COR-L47 (cell line): ENCODE data around the gene LARP6.
A peak's percentile ranks its signal among the peaks of the same experiment; 100 is the strongest.
"Not testable (repeated sequence)": the region's sequence is repeated elsewhere in the genome, so short reads cannot be mapped to it uniquely, and the experiment has no call there.

Experiments
- DNase-seq: peaks from one replicate; lab custom pipeline; 2025; lab: John Stamatoyannopoulos, UW

Gene LARP6

DNA sequence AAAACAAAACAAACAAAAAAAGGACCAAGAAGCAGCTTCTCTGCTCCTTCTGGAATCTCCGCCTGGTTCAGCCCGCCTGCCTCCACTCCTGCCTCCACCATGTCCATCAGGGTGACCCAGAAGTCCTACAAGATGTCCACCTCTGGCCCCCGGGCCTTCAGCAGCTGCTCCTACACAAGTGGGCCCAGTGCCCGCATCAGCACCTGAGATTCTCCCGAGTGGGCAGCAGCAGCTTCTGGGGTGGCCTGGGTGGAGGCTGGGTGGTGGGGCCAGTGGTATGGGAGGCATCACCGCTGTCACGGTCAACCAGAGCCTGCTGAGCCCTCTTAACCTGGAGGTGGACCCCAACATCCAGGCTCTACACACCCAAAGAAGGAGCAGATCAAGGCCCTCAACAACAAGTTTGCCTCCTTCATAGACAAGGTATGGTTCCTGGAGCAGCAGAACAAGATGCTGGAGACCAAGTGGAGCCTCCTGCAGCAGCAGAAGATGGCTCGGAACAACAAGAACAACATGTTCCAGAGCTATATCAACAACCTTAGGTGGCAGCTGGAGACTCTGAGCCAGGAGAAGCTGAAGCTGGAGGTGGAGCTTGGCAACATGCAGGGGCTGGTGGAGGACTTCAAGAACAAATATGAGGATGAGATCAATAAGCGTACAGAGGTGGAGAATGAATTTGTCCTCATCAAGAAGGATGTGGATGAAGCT is 4.8 kb upstream of the LARP6 start:
- DNase-seq: not testable (repeated sequence)

DNA sequence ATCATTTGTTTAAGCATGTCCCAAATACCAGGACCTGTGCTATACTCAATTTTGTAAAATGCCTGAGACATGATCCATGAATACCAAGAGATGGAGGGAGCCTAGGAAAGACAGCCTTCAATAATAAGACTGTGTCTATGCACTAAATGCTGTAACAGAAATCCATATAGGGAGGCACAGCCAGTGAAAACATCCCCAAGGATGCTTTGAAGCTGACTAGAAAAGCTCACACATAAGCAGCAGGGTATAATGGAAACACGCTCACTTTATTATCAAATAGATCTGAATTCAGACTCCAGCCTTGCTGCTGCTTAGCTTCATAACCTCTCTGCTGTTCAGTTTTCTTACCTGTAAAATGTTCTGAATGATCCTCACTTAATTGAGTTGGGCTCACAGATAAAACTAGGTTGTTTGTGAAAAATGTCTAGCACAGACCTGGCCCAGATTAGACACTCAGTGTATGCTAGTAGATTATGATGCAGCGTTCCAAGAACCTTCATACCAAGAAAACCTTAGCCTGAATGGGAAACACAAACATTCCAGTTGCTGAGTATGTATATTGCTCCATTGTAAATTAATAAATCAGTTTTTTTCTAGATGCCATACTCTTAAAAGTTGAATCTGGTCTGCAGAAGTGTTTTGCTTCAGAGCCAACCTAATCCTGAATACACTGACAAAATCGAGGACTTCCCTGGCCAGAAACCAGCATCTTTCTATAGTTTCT is 3.8 kb upstream of the LARP6 start:
- no peak for DNase-seq

DNA sequence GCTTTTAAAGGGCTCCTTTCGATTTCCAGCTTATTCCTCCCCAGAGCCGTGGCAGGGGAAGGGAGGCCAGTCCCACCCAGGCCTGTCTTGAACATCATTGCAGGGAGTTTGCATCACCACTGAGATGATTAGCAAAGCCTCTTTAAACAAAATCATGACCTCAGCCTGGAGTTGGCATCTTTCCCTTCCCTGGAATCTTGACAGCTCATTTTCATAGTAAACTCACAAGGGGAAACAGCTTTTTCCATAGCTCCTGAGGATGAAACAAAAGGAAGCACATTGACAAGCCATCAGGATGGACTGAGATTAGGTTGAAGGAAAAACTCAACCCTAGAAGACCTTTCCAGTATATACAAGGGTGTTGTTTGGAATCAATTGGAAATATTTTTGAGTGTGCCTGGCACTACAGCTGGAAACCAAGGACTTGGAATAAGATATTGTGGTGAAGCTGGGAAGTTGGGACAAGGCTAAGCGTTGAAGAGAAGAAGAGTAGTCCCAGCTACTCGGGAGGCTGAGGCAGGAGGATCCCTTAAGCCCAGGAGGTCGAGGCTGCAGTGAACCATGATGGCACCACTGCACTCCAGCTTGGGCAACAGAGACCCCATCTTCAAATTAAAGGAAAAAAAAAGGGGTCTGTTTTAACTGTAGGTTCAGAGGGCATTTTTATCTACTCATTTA is 3.1 kb upstream of the LARP6 start:
- no peak for DNase-seq

DNA sequence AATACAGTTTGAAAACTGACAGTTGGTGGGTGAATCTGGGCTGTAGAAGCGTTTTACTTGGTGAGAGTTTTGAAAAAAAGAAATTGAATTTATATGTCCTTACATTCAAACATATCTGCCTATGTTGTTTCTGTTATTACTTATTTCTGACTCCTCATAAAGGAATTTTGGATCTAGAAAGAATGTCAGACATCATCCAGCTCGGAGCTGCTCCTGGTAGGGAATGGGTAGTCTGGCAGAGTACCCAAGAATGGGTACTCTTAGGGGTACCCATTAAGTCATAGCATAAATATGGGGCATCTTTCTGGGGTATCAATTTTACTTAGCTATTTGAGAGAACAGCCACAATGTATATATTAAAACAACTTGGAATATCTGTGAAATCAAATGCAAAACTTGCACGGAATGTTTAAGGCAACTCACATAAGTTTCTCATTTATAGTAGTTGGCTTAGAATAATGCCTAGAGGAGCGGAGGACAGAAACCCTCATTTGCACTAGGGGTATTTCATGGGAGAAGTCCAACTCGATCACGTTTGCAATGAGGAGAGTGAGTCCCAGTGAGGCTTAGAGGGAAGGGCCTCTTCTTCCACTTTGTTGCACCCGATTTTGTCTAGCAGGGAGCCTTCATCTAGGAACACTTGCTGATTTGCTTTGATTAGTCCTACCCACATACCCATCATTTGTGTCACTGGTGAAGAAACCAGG is 2.4 kb upstream of the LARP6 start:
- DNase-seq: no peak

DNA sequence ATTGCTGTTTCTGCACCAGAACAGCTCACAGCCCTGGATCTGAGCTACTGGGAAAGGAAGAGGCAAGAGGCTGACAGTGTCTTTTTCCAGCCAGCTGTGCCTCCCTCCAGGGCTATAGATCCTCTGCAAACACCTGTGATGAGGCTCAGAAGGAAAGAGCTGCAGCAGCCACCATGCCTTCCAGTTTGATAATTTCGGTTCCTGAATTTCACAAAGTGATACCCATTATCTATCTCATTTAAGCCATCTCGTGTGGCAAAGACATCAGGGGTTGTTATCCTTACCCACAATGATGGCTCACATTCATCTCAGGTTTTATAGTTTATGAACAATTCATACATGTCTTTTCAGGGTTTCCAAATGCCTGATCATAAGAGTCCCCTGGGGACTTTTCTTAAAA is 1.8 kb upstream of the LARP6 start:
- no peak for DNase-seq

DNA sequence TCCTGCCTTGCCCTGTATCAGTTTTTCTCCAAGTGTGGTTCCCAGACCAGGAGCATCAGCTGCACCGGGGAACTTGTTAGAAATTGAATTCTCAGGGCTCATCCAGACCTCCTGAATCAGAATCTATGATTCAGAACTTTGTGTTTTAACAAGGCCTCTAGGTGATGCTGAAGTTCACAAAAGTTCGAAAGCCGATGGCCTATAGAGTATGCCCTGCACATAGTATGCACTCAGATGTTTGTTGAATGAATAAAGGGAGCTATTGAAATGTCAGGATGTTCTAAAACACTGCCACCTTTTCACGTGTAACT is 664 bp upstream of the LARP6 start:
- DNase-seq: no peak

DNA sequence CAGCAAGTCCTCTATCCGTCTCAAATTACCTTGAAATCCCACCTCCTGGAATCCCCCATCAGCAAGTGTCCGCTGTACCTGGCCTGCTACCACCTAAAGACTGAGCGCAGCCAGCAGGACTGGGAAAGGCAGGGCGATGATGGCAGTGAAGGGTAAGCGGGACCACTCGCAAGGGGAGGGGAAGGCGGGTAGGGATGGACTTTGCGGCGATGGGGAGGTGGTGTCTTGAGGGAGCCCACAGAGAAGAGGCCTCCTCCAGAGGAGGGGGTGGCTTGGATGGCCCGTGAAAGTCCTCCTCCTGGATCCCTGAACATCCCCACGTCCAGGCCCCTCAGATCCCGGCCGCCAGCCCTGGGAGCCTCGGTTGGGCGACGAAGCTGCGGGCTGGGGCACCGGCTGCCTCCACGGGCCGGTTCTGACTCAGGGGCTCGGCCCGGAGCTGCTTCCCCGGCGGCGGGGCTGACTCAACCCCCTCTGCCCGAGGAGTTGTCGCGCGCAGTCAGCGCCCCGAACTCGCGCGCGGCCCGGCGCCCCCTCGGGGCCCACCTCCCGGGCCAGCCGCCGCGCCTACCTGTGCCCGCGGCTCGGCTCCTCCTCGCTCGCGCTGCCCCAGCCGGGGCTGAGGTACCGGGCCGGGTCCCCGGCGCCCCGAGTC is 512 bp downstream of the LARP6 start:
- no peak for DNase-seq

DNA sequence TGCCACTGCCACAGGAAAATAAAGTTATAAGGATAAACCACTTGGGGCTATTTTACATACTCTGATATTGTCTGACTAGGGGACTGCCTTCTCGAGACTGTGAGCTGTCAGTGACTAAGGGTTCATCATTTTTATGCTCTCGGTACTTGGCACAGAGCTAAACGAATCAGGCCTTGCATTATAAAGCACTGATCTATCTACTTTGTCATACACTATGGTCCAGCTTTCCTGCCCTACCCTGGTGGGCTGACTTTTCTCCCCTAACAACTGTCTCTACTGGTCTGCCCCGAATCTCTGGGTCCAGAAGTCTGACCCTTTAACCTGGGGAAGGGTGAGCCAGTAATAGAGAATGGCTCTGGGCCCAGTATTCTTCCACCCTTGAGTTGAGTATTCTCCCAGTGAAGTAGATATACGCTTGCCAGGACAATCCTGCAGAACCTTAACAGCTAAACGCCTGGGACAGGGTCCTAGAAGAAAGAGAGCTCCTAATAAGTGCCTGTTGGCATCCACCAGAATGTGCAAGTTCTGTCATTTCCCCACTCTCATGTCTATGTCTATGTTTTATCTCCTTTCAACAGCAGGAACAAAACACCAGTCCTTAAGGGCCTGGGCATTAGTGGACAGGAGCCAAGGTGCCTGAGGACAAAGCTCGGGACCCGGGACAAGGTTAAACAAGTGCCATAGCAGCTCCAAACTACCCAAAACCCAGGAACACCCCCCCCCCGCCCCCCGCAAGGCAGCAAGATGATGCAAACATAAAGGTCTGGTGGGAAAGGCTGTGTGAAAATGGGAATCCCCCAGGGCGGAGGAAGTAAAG is 1.2 kb downstream of the LARP6 start:
- DNase-seq: no peak

DNA sequence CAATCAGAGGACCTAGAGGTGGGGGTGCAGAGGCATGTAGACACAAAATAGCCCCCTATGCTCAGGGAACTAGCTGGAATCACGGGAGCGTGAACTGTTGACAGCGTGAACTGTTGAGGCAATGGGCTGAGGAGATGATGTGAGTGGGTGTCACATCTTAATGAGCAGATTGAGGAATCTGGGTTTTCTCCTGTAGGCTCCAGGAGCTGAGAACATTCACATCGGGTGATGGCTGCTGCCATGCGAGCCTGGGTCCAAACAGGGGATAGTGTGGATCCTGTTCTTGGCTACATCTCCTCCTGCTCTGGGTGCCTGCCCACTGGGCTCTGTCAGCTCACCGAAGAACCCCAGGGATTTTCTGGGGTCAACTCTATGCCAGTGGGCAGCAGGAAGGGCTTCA is 2.1 kb downstream of the LARP6 start:
- no peak for DNase-seq

DNA sequence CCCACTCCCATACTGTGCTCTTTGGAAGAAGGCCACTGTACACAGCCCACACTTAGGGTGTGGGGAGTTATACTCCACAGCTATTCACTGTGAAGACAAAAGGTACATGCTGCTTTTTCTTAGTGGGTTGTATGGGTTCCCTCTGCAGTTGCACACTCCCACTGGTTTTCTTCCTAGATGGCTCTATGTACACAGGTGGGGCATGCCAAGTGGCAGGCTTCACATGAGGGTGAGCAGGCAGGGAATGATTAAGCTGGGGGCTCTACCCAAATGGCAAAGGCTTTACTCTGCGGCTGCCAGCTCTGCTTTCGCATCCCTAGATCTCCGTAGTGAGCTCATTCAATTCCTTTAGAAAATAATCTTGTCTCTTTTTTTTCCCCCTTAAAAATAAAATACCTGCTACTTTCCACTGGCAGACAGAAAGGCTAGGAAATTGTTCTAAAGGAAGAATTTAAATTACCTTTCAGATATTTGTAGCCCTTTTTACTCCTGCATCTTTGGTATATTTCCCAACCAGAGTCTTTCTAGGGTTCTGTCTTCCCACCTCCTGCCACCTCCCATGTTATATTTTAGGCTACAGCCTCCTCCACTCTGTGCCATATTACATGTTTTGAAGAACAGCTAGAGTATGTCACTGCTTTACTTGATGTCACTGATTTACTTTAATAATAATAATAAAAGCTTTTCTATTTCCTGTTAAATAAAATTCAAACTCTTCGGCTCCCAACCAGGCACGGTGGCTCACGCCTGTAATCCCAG is 8.2 kb downstream of the LARP6 start:
- DNase-seq: peak; percentile 31

DNA sequence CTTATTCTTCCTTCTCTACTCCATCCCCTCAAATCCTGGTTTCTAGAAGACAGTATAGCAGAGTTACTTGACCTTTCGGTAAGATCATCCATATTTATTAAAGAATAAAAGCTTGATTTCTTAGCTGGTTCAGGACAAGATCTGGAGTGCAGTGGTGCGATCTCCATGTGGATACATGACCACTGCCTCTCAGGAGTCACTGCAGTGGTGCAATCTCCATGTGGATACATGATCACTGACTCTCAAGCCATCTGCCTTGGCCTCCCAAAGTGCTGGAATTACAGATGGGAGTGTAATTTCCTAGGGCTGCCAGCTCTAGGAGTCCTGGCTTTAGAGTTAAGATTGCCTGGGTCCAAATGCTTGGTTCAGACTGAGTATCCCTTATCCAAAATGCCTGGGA is 16.5 kb downstream of the LARP6 start:
- no peak for DNase-seq

DNA sequence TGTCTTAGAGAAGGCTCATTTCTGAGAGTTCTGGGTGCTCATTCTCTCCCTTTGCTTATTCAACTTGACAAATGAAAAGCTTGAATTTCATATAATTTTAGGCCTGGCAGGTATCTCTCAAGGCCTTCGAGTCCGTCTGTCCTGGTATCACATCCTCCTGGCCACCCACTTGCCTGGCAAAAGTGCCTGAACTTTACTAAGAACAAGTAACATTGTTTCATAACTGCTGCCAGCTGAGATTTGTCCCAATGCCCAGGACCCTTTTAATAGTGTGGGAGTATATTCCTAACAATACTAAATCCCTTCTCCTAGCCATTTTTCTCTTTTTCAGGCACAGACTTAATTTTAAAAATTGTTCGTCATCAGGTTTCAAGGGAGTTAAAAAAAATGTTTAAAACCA is 18.1 kb downstream of the LARP6 start:
- no peak for DNase-seq

DNA sequence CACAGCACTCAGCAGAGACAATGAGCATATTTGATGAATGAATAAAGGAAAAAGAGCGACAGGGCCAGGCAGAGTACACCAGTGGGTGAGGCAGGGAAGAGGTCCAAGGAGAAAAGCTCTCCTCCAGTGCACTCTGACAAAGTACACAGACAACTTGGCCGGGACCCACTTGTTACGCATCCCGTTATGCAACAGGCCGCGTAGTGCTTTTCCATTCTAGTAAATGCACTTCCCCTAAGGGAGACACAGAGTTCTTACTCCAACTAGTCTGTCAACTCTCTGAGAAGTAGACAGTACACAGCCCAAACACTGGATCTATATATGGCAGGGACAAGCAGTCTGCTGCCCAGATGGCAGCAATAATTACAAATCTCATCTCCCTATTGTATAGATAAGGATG is 18.5 kb downstream of the LARP6 start:
- no peak for DNase-seq

DNA sequence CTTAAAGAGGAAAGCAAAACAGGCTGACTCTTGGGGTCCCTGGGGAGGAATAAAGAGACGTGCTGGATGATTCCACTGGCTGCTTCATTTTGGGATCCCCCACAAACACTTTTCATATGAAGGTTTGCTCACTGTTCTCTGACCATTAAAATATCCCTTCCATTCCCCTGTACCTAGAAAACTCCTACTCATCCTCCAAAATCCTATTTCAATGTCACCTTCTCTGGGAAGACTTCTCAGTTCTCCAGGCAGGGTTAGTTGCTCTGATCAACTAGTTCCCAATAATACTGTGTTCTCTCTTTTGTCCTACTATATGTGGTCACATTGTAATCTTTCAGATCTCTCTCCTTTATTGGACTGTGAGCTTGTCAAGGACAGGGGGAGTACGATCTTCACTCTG is 19.0 kb downstream of the LARP6 start:
- no peak for DNase-seq

DNA sequence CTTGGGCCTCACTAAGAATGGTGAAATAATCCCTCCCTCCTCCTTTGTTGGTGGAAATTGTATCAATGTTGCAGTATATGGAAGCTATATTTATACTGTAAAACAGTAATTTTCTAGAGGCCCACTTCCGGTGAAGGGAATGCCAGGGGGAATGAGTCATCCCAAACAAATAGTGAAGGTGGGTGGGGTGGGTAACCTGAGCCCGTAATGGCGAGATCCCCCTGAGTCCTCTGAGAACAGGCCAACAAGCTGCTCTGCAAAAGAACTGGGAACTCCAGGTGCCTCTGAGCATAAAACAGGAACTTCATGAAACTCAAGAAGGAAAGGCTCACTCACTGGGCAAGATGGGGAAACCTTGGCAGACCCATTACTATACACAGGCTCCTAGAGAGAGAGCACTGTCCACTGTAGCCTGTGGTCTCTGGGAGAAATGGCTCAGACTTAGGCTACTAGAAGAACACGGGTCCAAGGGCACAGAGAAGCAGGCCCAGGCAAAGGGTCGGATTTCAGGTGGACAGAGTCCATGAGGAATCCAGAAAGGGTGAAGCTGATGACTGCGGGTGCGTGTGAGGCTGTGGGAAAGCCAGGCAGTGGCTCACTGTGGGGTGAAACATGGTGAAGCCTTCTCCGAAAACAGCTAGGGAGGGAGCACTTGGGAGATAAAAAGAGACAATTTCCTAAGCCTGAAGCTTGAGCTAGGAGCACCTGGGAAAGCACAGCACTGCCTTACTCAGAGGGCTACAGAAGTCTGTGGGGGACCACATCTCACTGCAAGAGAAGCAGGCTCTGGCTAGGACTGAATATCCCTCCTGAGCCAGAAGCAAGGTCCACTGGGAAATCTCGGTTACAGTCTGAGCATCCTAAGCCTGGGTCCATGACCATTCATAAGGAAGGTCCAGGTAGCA is 19.8 kb downstream of the LARP6 start:
- peak; percentile 69 for DNase-seq

DNA sequence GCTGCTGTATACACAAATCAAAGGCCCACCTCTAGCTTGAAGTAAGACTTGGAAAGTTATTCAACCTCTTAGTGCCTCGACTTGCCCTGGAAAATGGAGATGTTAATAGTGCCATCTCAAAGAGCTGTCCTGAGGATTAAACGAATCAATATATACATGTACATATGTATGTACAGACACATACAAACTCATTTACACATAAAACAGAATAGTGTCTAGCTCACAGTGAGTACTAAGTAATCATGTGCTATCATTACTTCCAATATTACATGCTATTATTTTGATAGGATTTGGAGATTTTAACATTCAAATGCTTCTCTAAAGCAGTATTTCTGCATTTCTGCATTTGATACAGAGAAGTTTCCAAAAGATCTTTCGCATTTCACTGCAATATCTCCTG is 20.5 kb downstream of the LARP6 start:
- DNase-seq: no peak

DNA sequence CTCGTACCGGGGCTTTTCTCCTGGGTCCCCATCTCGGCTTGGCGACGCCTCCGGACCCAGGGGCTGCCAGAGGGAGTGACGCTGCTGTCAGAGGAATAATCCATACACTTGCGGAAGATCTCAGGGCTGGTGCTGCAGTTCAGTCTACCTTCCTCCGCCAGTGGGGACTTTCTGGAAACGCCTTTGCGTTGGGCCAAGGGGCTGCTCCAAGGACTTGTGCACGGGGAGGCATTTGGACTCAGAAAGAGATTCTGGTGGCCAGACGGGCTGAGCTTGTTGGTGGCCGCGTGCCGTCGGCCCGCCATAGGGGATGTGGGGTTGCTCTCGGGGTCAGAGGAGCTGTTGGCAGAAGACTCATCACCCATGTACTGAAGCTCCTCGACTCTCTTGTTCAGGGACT is 21.8 kb downstream of the LARP6 start:
- DNase-seq: no peak

DNA sequence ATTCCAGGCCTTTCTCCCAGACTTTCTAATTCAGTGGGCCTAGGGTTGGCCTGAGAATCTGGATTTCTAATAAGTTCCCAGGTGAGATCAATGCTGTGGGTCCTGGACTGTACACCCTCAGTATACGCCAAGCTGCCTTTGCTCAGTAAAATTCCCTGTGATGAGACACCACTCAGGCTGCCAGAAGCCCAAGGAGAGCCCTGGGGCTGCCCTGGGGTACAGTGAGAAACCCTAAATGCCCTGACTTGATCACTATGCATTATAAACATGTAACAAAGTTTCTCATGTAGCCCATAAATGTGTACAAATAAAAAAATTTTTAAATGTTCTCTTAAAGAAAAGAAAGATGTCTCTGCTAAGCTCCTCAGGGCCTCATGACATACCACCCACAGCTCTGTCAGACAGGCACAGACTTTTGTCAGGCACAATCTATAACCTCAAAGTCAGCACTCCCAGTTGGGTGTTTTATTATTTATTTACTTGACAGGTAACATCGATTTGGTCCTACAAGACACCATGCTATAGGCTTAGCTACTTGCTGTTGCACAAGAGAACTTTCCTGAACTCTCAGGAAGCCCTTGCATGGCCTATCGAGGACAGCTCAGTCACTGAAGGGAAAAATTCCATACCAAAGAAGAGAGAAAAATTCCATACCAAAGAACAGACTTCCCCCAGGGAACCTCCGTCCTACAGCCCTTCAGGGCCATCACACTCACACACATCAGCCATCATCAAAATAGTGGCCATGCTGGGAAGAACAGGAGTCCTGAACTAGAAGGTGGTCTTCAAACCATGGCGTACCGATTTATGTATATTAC is 22.7 kb downstream of the LARP6 start:
- DNase-seq: no peak

DNA sequence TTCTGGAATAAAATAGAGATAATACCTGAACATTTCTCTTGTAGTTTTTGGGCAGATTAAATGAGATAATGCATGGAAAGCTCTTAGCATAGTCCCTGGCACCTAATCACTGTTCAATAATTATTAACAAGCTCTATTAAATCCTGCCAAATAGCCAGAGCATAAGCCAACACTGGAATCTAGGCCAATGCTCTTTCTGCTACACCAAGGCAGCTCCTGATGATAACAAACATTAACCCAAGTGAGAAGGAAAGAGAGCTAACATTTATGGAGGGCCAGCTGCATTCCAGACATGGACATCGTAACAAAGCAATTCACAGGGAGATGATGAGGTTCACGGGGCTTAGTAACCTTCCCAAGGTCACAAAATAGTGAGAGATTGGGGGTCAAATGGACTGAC is 23.3 kb downstream of the LARP6 start:
- no peak for DNase-seq
